ENCODE results near the gene ERAL1.
A peak's percentile ranks its signal among the peaks of the same experiment; 100 is the strongest.
"Not testable (repeated sequence)": the region's sequence is repeated elsewhere in the genome, so short reads cannot be mapped to it uniquely, and the experiment has no call there.

Gene ERAL1

GRCh38 chr17:28879886-28880571, 25.2 kb downstream of the ERAL1 start:
- DNase-seq (ENCODE audit: low spot score) = no peak

- DNase-seq (ENCODE audit: low spot score) = no peak
Observed at GRCh38 chr17:28880572-28880945, 25.7 kb downstream of the ERAL1 start.

GRCh38 chr17:28881533-28882056, 26.8 kb downstream of the ERAL1 start:
- no peak for DNase-seq (ENCODE audit: low spot score)

GRCh38 chr17:28882154-28882895, 27.5 kb downstream of the ERAL1 start:
- DNase-seq (ENCODE audit: low spot score) = no peak

GRCh38 chr17:28883967-28884702, 29.3 kb downstream of the ERAL1 start:
- no peak for DNase-seq (ENCODE audit: low spot score)

- DNase-seq (ENCODE audit: low spot score) = no peak
Observed at GRCh38 chr17:28885363-28885762, 30.5 kb downstream of the ERAL1 start.

GRCh38 chr17:28885951-28886350, 31.1 kb downstream of the ERAL1 start:
- no peak for DNase-seq (ENCODE audit: low spot score)

GRCh38 chr17:28887871-28888471, 33.2 kb downstream of the ERAL1 start:
- no peak for DNase-seq (ENCODE audit: low spot score)

- no peak for DNase-seq (ENCODE audit: low spot score)
Observed at GRCh38 chr17:28888832-28889231, 34.0 kb downstream of the ERAL1 start.

GRCh38 chr17:28889996-28890395, 35.2 kb downstream of the ERAL1 start:
- no peak for DNase-seq (ENCODE audit: low spot score)

GRCh38 chr17:28891201-28891600, 36.4 kb downstream of the ERAL1 start:
- DNase-seq (ENCODE audit: low spot score) = no peak

GRCh38 chr17:28892024-28892423, 37.2 kb downstream of the ERAL1 start:
- no peak for DNase-seq (ENCODE audit: low spot score)

GRCh38 chr17:28893248-28894183, 38.7 kb downstream of the ERAL1 start:
- not testable (repeated sequence) for DNase-seq (ENCODE audit: low spot score)

- DNase-seq (ENCODE audit: low spot score) = no peak
Observed at GRCh38 chr17:28895794-28896447, 41.1 kb downstream of the ERAL1 start.

GRCh38 chr17:28896491-28896883, 41.7 kb downstream of the ERAL1 start:
- no peak for DNase-seq (ENCODE audit: low spot score)

GRCh38 chr17:28896884-28897768, 42.3 kb downstream of the ERAL1 start, which contains the start of gene FLOT2:
Gene FLOT2, minus strand, starts transcription at chr17:28897733. Its CDS starts 159 bp downstream, at chr17:28897574.
- DNase-seq (ENCODE audit: low spot score) = peak; percentile 69

- no peak for DNase-seq (ENCODE audit: low spot score)
Observed at GRCh38 chr17:28897769-28898526, 43.1 kb downstream of the ERAL1 start.

- DNase-seq (ENCODE audit: low spot score) = no peak
Observed at GRCh38 chr17:28898527-28898955, 43.7 kb downstream of the ERAL1 start.

All from AG08396 (cell line).